GM13977 (cell line): ENCODE measurements around the gene CLSTN2.

Source experiments
- DNase-seq: peaks from one replicate; pipeline ENCODE4 v3.0.0; 2012; ENCODE audit warnings: low spot score
- in situ Hi-C: fragments of 300-500 bp; cut with MboI; formaldehyde crosslinking; loops from one replicate; pipeline ENCODE4 v1.12.0; 2022; ENCODE audit warnings: low sequenced_read_pairs, low pct_unique_long_range_greater_than_20kb, mixed read lengths, inconsistent platforms; ENCODE audit not compliant: unreplicated experiment
- TF ChIP-seq, protein P1 (sequence below): IDR thresholded peaks from 2 replicates; pipeline ENCODE4 v1.5.1; 2012; ENCODE audit warnings: mild to moderate bottlenecking, control low read depth; ENCODE audit not compliant: insufficient read depth; ENCODE audit errors: extremely low read depth, missing control alignments

The CLSTN2 gene

DNA sequence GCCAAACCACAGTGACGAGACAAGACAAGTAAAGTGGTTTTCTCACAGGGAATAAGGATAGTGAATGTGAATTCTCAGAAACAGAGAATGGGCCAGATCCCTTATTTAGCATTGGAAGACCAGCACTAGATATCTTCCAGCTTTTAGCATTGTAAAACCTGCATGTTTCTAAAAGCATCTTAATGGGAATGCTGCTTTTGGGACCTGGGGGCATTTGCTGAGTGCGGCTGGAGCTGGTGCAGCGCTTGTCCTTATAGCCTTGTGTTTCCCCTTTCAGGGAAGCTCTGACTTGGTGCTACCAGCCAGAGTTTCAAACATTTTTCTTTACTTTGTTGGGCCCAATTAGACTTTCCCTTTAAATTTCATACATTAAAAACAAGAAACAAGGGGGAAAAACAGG is 52.9 kb downstream of the CLSTN2 start:
- TF ChIP-seq, protein P1, sequence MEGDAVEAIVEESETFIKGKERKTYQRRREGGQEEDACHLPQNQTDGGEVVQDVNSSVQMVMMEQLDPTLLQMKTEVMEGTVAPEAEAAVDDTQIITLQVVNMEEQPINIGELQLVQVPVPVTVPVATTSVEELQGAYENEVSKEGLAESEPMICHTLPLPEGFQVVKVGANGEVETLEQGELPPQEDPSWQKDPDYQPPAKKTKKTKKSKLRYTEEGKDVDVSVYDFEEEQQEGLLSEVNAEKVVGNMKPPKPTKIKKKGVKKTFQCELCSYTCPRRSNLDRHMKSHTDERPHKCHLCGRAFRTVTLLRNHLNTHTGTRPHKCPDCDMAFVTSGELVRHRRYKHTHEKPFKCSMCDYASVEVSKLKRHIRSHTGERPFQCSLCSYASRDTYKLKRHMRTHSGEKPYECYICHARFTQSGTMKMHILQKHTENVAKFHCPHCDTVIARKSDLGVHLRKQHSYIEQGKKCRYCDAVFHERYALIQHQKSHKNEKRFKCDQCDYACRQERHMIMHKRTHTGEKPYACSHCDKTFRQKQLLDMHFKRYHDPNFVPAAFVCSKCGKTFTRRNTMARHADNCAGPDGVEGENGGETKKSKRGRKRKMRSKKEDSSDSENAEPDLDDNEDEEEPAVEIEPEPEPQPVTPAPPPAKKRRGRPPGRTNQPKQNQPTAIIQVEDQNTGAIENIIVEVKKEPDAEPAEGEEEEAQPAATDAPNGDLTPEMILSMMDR: no peak
- in situ Hi-C loops: no loop called here

DNA sequence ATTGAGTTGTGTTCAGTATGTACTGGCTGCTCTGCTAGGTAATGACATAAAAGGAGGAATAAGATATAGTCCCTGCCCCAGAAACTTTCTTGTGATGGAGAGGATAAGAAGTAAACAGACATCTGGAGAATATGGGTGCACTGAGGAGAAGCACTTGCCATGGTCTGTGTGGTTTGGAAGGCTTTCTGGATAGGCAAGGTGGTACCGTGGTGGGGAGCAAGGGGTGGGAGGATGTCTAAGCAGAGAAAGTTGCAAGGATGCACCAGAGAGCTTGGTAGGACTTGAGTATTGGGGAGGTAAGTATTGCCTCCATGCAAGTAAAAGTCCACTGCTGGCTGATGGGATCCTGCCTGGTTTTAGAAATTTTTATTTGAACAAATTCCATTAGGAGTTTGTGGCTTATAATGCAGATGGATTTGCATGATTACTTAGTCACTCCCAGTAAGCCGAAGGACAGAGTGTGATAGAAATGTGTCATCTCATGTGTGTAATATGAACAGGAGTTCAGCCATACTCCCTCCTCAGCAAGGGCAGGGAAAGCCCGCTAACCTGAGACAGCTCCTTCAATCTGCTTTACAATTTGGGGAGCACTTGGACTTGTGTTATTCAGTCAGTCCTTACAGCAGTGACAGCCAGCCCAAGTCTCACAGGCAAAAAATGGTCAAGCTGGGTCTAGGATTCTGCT is 53.6 kb downstream of the CLSTN2 start:
- DNase-seq: no peak
- TF ChIP-seq, protein P1: no peak
- in situ Hi-C loops: no loop called here

More for the DNA sequence above, 52.9 kb downstream of the CLSTN2 start:
- no peak for DNase-seq

DNA sequence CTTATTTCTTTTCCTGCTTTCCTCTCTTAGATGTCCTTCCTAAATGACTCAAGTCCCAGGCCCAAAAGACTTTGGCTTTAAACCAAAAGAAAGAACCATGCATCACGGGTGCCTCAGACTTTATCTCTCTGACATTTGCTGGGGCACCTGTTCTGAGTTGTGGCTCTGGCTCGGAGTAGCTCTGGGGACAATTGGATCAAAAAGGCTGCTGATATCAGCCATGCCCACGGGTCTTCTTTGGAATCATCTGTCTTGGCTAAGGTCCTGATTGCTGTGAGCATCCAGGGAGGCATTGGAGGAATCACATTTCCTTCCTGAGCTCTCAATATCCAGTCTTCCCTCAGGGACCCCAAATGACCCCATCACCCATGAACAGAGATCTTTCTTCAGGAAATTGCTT is 59.9 kb downstream of the CLSTN2 start:
- TF ChIP-seq, protein P1: no peak
- in situ Hi-C loops: no loop called here
- DNase-seq: no peak

DNA sequence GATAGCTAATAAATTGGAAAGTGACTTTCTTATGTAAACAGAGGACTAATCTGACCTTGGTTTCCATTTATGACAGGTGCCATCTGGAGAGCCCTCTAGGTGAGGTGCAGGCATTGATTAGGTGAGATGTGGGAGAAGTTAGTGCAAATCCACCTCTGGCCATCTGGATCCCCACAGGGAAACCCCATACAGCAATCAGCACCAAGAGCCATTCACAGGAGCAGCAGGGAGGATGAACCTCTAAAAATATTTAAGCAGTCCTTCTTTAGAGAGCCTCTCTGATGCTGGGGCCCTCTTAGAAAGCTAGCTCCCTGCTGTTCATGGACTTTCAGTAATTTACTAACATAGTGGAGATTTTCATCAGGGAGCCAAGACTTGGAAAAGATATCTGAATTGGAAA is 69.3 kb downstream of the CLSTN2 start:
- TF ChIP-seq, protein P1: no peak
- no peak for DNase-seq
- in situ Hi-C loops: no loop called here

DNA sequence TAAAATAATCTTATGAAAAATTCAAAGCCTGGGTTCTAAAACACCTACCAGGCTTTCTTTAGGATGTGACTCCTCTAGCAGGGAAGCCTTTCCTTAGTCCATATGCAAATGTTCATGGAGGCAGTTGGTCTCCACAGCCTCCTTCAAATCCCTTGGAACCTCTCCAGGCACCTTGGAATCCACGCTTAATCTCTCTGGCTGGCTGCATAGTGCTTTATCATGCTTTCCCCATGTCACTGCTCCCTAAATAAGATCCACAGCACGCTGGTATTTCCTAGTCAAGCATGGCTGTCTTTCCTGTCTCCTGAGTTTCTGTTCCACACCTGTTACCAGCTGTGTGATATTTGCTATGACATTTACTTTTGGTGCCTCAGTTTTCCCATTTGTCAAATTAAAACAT is 71.3 kb downstream of the CLSTN2 start:
- DNase-seq: no peak
- TF ChIP-seq, protein P1: no peak
- in situ Hi-C loops: no loop called here

DNA sequence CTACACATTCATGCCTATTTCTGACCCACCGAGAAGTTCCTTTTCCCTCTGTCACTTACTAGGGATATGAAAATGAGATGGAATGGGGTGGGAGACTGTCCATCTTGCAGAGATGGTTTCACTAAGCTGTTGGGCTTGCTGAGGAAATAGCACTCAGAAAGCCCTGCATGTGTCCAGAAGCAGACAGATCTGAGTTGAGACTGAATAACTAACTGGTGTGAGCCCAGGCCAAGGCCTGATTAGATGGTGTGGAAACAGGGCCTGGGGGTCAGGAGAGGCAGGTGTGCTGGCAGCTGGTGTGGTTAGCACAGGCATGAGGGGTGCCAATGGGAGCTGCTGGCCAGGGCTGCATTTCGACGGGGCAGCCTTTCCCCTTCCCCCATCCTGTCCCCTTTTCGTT is 72.1 kb downstream of the CLSTN2 start:
- in situ Hi-C loops: no loop called here
- DNase-seq: no peak
- TF ChIP-seq, protein P1: no peak
